NCI-H1417 treated with DMSO at 0.1 percent for 48 hours (cell line): ENCODE data around the gene PJA2.
A peak's percentile ranks its signal among the peaks of the same experiment; 100 is the strongest.
"Not testable (repeated sequence)": the region's sequence is repeated elsewhere in the genome, so short reads cannot be mapped to it uniquely, and the experiment has no call there.

Experiments used
- DNase-seq: peaks from one replicate; lab custom pipeline; 2025; lab: John Stamatoyannopoulos, UW

The PJA2 gene, protein sequence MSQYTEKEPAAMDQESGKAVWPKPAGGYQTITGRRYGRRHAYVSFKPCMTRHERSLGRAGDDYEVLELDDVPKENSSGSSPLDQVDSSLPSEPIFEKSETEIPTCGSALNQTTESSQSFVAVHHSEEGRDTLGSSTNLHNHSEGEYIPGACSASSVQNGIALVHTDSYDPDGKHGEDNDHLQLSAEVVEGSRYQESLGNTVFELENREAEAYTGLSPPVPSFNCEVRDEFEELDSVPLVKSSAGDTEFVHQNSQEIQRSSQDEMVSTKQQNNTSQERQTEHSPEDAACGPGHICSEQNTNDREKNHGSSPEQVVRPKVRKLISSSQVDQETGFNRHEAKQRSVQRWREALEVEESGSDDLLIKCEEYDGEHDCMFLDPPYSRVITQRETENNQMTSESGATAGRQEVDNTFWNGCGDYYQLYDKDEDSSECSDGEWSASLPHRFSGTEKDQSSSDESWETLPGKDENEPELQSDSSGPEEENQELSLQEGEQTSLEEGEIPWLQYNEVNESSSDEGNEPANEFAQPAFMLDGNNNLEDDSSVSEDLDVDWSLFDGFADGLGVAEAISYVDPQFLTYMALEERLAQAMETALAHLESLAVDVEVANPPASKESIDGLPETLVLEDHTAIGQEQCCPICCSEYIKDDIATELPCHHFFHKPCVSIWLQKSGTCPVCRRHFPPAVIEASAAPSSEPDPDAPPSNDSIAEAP

GRCh38 chr5:109409844-109410388, at the start of gene PJA2:
TSS of gene PJA2 (minus strand) at chr5:109409974. CDS start at chr5:109383433, 26,541 bp downstream.
- DNase-seq = peak; percentile 87

DNA sequence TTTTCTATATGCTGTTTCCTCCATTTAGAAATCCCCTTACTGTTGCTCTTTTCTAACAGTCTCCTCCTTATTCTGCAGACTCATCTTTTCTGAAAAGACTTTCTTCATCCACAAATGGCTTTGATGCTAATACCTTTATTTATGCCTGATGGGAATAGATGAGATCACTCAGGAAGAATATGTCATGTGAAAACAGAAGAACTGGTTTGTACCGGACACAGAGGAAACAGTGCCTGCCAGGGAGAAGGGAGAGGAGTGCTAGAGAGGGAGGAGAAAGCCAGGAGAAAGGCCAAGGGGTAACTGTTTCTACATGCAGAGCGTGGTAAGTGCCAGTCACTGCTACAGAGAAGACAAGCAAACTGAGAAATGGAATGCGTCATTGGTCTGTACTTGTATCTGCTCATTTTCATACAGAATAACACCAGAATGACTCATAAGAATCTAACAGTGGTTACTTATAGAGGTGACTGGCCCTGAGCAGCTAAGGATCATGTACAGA, 45.9 kb upstream of the PJA2 start:
- DNase-seq = no peak

- no peak for DNase-seq
Observed at GRCh38 chr5:109454731-109455505, 45.1 kb upstream of the PJA2 start.

GRCh38 chr5:109453251-109453650, 43.5 kb upstream of the PJA2 start:
- no peak for DNase-seq

DNA sequence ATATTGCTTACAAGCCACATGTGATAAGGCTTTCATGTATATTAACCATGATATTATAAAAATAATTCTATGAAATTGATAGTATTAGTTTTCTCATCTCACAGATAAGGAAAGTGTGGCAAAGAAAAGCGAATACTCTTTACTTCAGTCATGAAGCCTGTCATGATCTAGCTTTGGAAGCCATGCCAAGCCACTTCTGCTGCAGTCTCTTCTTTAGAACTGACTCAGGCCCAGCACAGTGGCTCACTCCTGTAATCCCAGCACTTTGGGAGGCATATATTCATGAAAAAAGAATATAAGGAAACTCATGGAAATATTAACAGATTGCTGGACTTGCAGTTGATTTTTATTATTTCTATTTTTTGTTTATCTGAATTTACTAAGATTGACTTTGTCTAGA, 42.9 kb upstream of the PJA2 start:
- DNase-seq = no peak

GRCh38 chr5:109451146-109451545, 41.4 kb upstream of the PJA2 start:
- DNase-seq = no peak

DNA sequence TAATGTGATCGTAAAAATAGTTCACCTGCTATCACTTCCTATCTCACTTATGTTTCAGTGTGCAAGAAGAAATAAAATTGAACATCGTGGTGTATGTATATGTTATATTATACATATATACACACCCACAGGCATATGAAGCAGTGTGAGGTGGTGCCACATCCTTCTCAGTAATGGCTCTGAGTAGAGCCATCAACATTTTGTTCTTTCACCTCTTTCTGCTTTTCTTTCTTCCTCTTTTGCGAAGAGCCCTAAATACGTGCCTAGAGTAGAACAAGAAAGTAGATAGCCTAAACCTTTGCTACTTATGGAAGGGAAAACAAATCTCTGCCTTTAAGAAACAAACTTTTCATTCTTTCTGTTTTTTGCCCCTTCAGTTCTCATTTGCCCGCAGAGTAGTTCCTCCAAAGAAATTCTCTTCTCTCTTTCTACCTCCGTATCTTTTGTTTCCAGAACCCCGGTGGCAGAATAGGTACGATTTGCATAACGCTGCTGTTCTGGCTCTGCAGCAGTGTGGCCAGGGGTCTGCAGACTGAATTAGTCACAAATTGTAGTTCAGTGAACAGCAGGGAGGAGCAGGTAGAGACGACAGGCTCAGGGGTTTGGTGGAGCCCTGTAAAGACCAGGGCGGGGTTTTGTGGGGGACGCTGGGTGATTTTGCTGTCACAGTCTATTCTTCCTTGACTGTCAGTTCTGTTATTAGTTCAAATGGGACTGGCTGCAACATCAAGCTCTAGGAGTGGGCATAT, 40.5 kb upstream of the PJA2 start:
- DNase-seq = no peak

GRCh38 chr5:109448838-109449237, 39.1 kb upstream of the PJA2 start:
- DNase-seq = no peak

- no peak for DNase-seq
Observed at GRCh38 chr5:109439590-109439989, 29.8 kb upstream of the PJA2 start.

DNA sequence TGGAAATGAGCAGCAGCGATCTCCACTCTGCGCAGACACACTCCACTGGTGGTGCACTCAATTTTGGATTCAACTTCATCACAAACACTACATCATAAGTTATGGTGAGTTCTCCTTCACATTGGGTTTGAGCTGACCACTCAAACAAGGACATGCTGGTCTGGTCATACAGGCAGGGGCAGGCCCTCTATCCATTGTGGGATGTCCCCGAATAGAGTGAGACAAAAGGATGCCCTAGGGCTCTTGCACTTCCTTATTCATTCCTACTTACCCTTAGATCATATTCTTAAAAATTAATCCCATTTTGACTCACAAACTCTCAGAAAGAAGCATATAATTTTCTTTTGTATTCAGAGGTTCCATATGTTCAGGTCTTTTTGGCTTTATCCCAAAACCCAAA, 16.3 kb upstream of the PJA2 start:
- DNase-seq = no peak

GRCh38 chr5:109425521-109425920, 15.7 kb upstream of the PJA2 start:
- DNase-seq = not testable (repeated sequence)

DNA sequence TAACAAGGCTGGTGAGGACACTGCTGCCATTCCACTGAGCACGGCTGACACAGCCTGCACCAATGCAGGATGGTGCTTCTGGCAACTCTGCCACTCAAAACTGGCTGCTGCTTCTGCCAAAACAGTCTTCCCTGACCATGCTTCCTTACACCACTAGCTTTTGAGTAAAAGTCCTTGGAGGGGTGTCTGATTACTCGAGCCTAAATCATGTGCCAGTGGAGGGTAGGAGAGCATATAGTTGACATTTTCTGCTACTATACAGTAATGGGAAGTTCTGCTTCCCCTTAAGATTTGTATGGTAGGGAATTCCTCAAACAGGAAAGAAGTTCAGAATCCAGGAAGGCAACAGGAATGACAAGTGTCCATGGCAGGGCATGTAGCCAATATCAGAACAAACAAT, 12.2 kb upstream of the PJA2 start:
- no peak for DNase-seq

DNA sequence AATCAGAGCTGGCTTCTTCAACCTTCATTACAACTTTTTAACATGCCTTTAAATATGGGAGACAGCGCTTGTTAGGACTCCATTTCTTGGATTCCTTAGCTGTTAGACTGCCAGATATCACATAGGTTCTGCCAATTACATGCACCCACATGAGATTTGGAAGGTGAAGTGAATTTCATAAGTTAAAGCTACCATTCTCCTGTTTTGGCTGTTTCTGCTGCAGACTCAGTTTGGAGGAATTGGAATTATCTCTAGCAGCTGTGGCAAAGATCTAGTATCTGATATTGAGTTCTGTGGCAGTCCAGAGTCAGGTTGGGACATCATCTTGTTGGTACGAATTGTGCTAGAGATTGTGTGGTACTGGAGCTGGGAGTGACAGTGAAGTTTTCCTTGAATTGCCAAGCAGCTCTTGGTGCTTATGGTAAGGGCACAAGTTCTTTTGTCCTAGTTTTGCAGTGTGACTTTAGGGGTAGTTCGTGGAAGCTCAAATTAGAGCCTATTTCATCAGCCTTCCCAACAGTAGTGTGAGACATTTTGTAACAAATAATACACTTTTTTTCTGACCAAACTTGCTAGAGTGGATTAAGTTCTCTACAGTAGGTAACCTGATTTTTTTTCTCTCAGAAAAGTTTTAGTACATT, 9.1 kb upstream of the PJA2 start:
- no peak for DNase-seq

DNA sequence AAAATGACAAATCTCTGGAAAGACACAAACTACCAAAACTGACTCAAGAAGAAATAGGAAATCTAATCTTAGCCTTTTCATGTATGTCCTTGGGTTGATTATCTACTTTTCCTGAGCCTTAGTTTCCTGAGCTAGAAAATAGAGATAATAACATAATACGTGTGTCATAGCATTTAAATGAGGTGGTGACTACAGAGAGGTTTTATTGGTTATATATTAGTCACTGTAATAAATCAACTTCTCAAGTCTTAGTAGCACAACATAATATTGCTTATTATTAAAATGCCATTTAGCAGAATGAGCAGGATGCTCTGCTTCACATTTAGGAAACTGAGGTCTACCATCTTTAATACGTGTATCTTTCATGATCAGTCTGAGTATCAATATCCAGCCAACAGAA, 7.1 kb upstream of the PJA2 start:
- no peak for DNase-seq

- not testable (repeated sequence) for DNase-seq
Observed at GRCh38 chr5:109413921-109414461, 4.2 kb upstream of the PJA2 start.

DNA sequence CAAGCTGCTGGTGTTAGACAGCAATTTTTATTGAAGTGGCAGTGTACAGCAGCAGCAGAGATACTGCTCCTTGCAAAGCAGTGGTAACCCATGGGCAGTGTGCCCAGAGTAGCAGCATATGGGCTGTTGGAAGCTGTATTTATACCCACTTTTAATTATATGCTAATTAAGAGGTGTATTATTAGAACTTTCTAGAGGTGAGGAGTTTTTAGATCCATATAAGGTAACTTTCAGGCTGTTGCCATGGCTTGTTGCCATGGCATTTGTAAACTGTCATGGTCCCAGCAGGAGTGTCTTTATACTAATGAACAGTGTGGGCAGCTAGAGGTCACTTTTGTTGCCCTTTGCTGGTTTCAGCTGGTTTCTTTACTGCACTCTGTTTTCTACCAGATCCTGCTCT, 3.7 kb upstream of the PJA2 start:
- peak; percentile 8 for DNase-seq

DNA sequence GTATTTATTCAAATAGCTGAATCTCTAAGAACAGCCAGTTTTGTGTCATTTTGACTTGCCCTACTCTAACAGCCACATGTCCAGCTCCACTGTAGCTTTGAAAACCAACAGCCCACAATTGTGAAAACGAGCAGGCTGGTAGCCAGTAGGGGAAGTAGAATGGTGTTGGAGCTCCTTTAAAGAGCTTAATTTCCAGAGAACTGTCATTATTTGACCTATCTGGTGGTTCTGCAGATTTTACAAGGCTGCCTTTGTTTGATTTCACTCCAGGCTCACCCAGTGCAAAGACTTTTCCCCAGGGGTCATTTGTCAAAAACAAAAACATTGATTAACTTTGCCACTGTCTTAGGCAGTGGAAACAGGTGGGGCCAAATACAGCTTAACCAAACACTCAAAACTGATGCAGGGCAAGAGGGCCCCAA, 3.2 kb upstream of the PJA2 start:
- no peak for DNase-seq

DNA sequence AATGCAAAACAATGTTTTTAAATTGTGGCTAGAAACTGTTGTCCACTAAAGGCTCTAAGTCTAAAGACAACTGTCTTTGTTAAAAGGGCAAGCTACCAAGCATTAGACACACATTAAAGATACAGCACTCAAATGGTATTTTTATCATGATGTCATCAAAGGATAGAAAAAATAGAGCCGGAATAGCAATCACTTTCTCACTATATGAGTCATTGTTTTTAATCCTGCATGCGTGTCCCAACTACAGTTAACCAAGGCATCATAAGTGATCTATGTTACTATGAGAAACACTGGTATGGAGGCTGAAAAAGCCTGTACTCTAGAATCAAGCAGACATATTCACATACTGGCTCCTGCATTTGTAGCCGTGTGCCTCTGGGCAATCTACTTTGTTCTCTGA, 1.9 kb upstream of the PJA2 start:
- no peak for DNase-seq

GRCh38 chr5:109411149-109411514, 1.4 kb upstream of the PJA2 start:
- no peak for DNase-seq

GRCh38 chr5:109410389-109411148, 795 bp upstream of the PJA2 start:
- no peak for DNase-seq
